ENCODE data around the gene PARD6G.

PARD6G gene

GRCh38 chr18:80149667-80150066 is 97.6 kb downstream of the PARD6G start:
- DNase-seq: no peak
- no peak overlapping the region for H3K27ac ChIP-seq
- no peaks in the 10 kb centered on the region for H3K9me3 ChIP-seq (ENCODE audit: severe bottlenecking)

GRCh38 chr18:80148326-80149199 is 98.8 kb downstream of the PARD6G start:
- Histone ChIP-seq H3K9me3 (ENCODE audit: severe bottlenecking) (no peaks in the 10 kb centered on the region), H3K27ac (peak overlapping the region; percentile 51), H3K4me3 (ENCODE audit: low read depth, low read length) (peak overlapping the region; percentile 52), H3K27me3 (ENCODE audit: insufficient read depth, low read depth, severe bottlenecking) (no peaks in the 10 kb centered on the region), H3K36me3 (peaks cover 6% of the 10 kb centered on the region)
- no peak for DNase-seq
- TF ChIP-seq CTCF (IDR thresholded peaks at IDR 0.05; ENCODE audit: low read depth, low read length): no peak

More at GRCh38 chr18:80149667-80150066, 97.6 kb downstream of the PARD6G start:
- Histone ChIP-seq H3K36me3 (peaks cover 6% of the 10 kb centered on the region), H3K4me3 (ENCODE audit: low read depth, low read length) (no peak overlapping the region), H3K27me3 (ENCODE audit: insufficient read depth, low read depth, severe bottlenecking) (no peaks in the 10 kb centered on the region)
- no peak for TF ChIP-seq CTCF (IDR thresholded peaks at IDR 0.05; ENCODE audit: low read depth, low read length)

GRCh38 chr18:80147418-80148325 is 99.6 kb downstream of the PARD6G start:
- Histone ChIP-seq H3K9me3 (ENCODE audit: severe bottlenecking) (no peaks in the 10 kb centered on the region), H3K4me3 (ENCODE audit: low read depth, low read length) (peak overlapping the region; percentile 52), H3K36me3 (peaks cover 6% of the 10 kb centered on the region), H3K27me3 (ENCODE audit: insufficient read depth, low read depth, severe bottlenecking) (no peaks in the 10 kb centered on the region), H3K27ac (peak overlapping the region; percentile 51)
- TF ChIP-seq CTCF (IDR thresholded peaks at IDR 0.05; ENCODE audit: low read depth, low read length): no peak
- DNase-seq: peak; percentile 88

- no peaks in the 10 kb centered on the region for H3K9me3 ChIP-seq (ENCODE audit: severe bottlenecking)
- H3K27me3 ChIP-seq (ENCODE audit: insufficient read depth, low read depth, severe bottlenecking): no peaks in the 10 kb centered on the region
- peaks cover 6% of the 10 kb centered on the region for H3K36me3 ChIP-seq
- DNase-seq: no peak
- TF ChIP-seq CTCF (IDR thresholded peaks at IDR 0.05; ENCODE audit: low read depth, low read length): no peak
- H3K4me3 ChIP-seq (ENCODE audit: low read depth, low read length): peak overlapping the region; percentile 52
- no peak overlapping the region for H3K27ac ChIP-seq
Measured at GRCh38 chr18:80147037-80147417, 100.3 kb downstream of the PARD6G start.

GRCh38 chr18:80145196-80145804 is 102.0 kb downstream of the PARD6G start:
- no peak for DNase-seq
- no peak overlapping the region for H3K27ac ChIP-seq
- no peak overlapping the region for H3K4me3 ChIP-seq (ENCODE audit: low read depth, low read length)
- H3K9me3 ChIP-seq (ENCODE audit: severe bottlenecking): no peaks in the 10 kb centered on the region
- H3K27me3 ChIP-seq (ENCODE audit: insufficient read depth, low read depth, severe bottlenecking): no peaks in the 10 kb centered on the region
- H3K36me3 ChIP-seq: peaks cover 6% of the 10 kb centered on the region
- no peak for TF ChIP-seq CTCF (IDR thresholded peaks at IDR 0.05; ENCODE audit: low read depth, low read length)

All from WERI-Rb-1 (cell line).